HL-60 (cell line): ENCODE measurements around the gene DUSP22.

Experiments used
- SPI1 ChIP-seq: IDR thresholded peaks from 2 replicates; pipeline ENCODE4 v1.6.1; 2012; ENCODE audit warnings: low read depth, mild to moderate bottlenecking, borderline replicate concordance
- TF ChIP-seq, protein P1 (sequence below): IDR thresholded peaks from 2 replicates; pipeline ENCODE4 v1.6.1; 2012; ENCODE audit warnings: low read depth; ENCODE audit not compliant: insufficient replicate concordance

DNA sequence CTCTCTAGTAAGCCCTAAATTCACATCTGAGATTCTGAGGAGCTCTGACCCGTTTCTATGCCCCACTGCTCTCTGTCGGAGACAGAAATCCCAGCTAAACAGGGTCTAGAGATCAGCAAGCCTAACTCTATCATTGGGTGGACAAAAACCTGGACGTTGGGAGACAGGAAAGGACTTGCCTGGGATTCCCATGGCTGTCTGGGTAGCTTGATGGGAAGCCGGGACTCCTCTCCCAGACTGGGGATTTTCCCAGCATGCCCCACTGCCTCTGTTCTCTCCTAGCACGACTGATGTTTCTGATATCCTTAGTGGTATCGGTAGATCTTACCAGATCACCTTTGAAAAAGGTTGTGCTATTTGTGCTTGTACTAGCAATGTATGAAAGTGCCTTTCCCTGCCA, 22.9 kb downstream of the DUSP22 start:
- TF ChIP-seq, protein P1, sequence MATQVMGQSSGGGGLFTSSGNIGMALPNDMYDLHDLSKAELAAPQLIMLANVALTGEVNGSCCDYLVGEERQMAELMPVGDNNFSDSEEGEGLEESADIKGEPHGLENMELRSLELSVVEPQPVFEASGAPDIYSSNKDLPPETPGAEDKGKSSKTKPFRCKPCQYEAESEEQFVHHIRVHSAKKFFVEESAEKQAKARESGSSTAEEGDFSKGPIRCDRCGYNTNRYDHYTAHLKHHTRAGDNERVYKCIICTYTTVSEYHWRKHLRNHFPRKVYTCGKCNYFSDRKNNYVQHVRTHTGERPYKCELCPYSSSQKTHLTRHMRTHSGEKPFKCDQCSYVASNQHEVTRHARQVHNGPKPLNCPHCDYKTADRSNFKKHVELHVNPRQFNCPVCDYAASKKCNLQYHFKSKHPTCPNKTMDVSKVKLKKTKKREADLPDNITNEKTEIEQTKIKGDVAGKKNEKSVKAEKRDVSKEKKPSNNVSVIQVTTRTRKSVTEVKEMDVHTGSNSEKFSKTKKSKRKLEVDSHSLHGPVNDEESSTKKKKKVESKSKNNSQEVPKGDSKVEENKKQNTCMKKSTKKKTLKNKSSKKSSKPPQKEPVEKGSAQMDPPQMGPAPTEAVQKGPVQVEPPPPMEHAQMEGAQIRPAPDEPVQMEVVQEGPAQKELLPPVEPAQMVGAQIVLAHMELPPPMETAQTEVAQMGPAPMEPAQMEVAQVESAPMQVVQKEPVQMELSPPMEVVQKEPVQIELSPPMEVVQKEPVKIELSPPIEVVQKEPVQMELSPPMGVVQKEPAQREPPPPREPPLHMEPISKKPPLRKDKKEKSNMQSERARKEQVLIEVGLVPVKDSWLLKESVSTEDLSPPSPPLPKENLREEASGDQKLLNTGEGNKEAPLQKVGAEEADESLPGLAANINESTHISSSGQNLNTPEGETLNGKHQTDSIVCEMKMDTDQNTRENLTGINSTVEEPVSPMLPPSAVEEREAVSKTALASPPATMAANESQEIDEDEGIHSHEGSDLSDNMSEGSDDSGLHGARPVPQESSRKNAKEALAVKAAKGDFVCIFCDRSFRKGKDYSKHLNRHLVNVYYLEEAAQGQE = no peak
- TF ChIP-seq SPI1 = no peak
